Measurements from ENCODE around the gene PRPF31.
"Not testable (repeated sequence)": the region's sequence is repeated elsewhere in the genome, so short reads cannot be mapped to it uniquely, and the experiment has no call there.

PRPF31 gene

GRCh38 chr19:54168174-54168917, 52.8 kb downstream of the PRPF31 start:
- DNase-seq, result peak; percentile 95

- DNase-seq, result no peak
Measured at GRCh38 chr19:54169149-54169740, 53.7 kb downstream of the PRPF31 start.

- not testable (repeated sequence) for DNase-seq
Measured at GRCh38 chr19:54171736-54172431, 56.3 kb downstream of the PRPF31 start.

- DNase-seq, result no peak
Measured at GRCh38 chr19:54172471-54173358, 57.2 kb downstream of the PRPF31 start, which contains the start of gene TMC4. TMC4 (minus strand) TSS chr19:54173160; CDS start chr19:54173117, 43 bp downstream.

- no peak for DNase-seq
Measured at GRCh38 chr19:54173359-54173699, 57.8 kb downstream of the PRPF31 start.

GRCh38 chr19:54173951-54174834, 58.6 kb downstream of the PRPF31 start:
- no peak for DNase-seq

- DNase-seq, result peak; percentile 29
Measured at GRCh38 chr19:54178581-54179261, 63.2 kb downstream of the PRPF31 start.

GRCh38 chr19:54179262-54179852, 63.8 kb downstream of the PRPF31 start:
- DNase-seq, result no peak

- DNase-seq, result no peak
Measured at GRCh38 chr19:54179921-54180461, 64.4 kb downstream of the PRPF31 start.

GRCh38 chr19:54180691-54181091, 65.1 kb downstream of the PRPF31 start:
- no peak for DNase-seq
